H1 (cell line): Measurements from ENCODE around the gene PCDHGA2. TPM values are rescaled to one million over a fixed set of nuclear protein-coding genes. Genes with fewer than 3 reads are reported as not detected.

Source experiments
- CHD7 ChIP-seq: fragments of 300-600 bp; sonication (generic); IDR thresholded peaks from 2 replicates; pipeline ENCODE4 v1.7.1; 2012; ENCODE audit warnings: low read length, moderate library complexity, mild to moderate bottlenecking, inconsistent platforms; ENCODE audit not compliant: insufficient replicate concordance
- polyA plus RNA-seq, 7 experiments: library from polyadenylated mRNA; depleted of rRNA in 3 of 7; stranded (reverse) in 5 of 7; unstranded in 2 of 7; fragments of >200 nt in 5 of 7; fragments of 200-250 nt in 2 of 7; gene quantifications; 1 replicate in 5 of 7; 2 replicates in 1 of 7; 4 replicates in 1 of 7; pipeline versions ENCODE4 v1.2.1 to v1.2.3, GENCODE V29; 2011 to 2013; ENCODE audit warnings: missing spikeins in 2 of 7, mixed read lengths in 2 of 7
- total RNA-seq: library from RNA; stranded (reverse); fragmentation: NEBNext Ultra II Directional; extraction: Animal tissue kit (Norgen Biotek cat#: 25700); gene quantifications from 2 replicates; pipeline ENCODE4 v1.2.1, GENCODE V29; 2021

PCDHGA2 gene
- total and polyA plus RNA-seq, 2 of the 8 experiments (the other 6 are each of a cell fraction or from before 2014, with no cell fraction given), result 0.32 to 0.39 TPM

- TF ChIP-seq CHD7, result no peak
Observed at GRCh38 chr5:141322261-141322660, 16.3 kb upstream of the PCDHGA2 start (continued).
